GM18868 (cell line): ENCODE measurements around the gene PRIM2.
A peak's percentile ranks its signal among the peaks of the same experiment; 100 is the strongest.
"Not testable (repeated sequence)": the region's sequence is repeated elsewhere in the genome, so short reads cannot be mapped to it uniquely, and the experiment has no call there.

ENCODE experiments used
- ATAC-seq: cut with Tn5 transposase; IDR thresholded peaks from one replicate; pipeline ENCODE4 v1.9.1; 2021; ENCODE audit warnings: mild to moderate bottlenecking, moderate library complexity; ENCODE audit not compliant: unreplicated experiment

PRIM2 gene

GRCh38 chr6:57442133-57442532, 124.7 kb downstream of the PRIM2 start:
- ATAC-seq, result not testable (repeated sequence)

- not testable (repeated sequence) for ATAC-seq
Observed at GRCh38 chr6:57443181-57443580, 125.8 kb downstream of the PRIM2 start.

GRCh38 chr6:57444787-57445186, 127.4 kb downstream of the PRIM2 start:
- ATAC-seq, result not testable (repeated sequence)

- ATAC-seq, result peak; percentile 39
Observed at GRCh38 chr6:57445379-57445778, 127.9 kb downstream of the PRIM2 start.

GRCh38 chr6:57445790-57446468, 128.5 kb downstream of the PRIM2 start:
- peak; percentile 70 for ATAC-seq

- ATAC-seq, result not testable (repeated sequence)
Observed at GRCh38 chr6:57449496-57450066, 132.2 kb downstream of the PRIM2 start.

GRCh38 chr6:57459781-57460180, 142.4 kb downstream of the PRIM2 start:
- ATAC-seq, result not testable (repeated sequence)

GRCh38 chr6:57461022-57461421, 143.6 kb downstream of the PRIM2 start:
- not testable (repeated sequence) for ATAC-seq

GRCh38 chr6:57463809-57464208, 146.4 kb downstream of the PRIM2 start:
- not testable (repeated sequence) for ATAC-seq

GRCh38 chr6:57465968-57466367, 148.5 kb downstream of the PRIM2 start:
- ATAC-seq, result not testable (repeated sequence)

- no peak for ATAC-seq
Observed at GRCh38 chr6:57469072-57469471, 151.6 kb downstream of the PRIM2 start.

- ATAC-seq, result not testable (repeated sequence)
Observed at GRCh38 chr6:57470148-57470547, 152.7 kb downstream of the PRIM2 start.

GRCh38 chr6:57471314-57471864, 154.0 kb downstream of the PRIM2 start:
- ATAC-seq, result not testable (repeated sequence)

- ATAC-seq, result not testable (repeated sequence)
Observed at GRCh38 chr6:57472861-57473362, 155.5 kb downstream of the PRIM2 start.

- not testable (repeated sequence) for ATAC-seq
Observed at GRCh38 chr6:57474862-57475475, 157.5 kb downstream of the PRIM2 start.

GRCh38 chr6:57475656-57476055, 158.2 kb downstream of the PRIM2 start:
- ATAC-seq, result not testable (repeated sequence)

- ATAC-seq, result not testable (repeated sequence)
Observed at GRCh38 chr6:57480194-57480593, 162.8 kb downstream of the PRIM2 start.

- ATAC-seq, result not testable (repeated sequence)
Observed at GRCh38 chr6:57481121-57481520, 163.7 kb downstream of the PRIM2 start.

- ATAC-seq, result not testable (repeated sequence)
Observed at GRCh38 chr6:57482471-57482870, 165.0 kb downstream of the PRIM2 start.

- ATAC-seq, result not testable (repeated sequence)
Observed at GRCh38 chr6:57486494-57487081, 169.2 kb downstream of the PRIM2 start.

GRCh38 chr6:57488551-57488950, 171.1 kb downstream of the PRIM2 start:
- ATAC-seq, result not testable (repeated sequence)
